HTR-8/SVneo (cell line): ENCODE data around the gene PSD2.
A peak's percentile ranks its signal among the peaks of the same experiment; 100 is the strongest.

Source experiments
- DNase-seq: peaks from one replicate; pipeline ENCODE4 v3.0.0; 2011; ENCODE audit warnings: low spot score, mixed read lengths; ENCODE audit not compliant: insufficient read length
- FAIRE-seq: peaks from 2 replicates; lab custom pipeline; 2011; peaks lifted over from hg19 to GRCh38; lab: Jason Lieb, UNC

PSD2 gene

GRCh38 chr5:139762615-139763170, 32.9 kb upstream of the PSD2 start:
- FAIRE-seq: no peak
- DNase-seq: no peak

DNA sequence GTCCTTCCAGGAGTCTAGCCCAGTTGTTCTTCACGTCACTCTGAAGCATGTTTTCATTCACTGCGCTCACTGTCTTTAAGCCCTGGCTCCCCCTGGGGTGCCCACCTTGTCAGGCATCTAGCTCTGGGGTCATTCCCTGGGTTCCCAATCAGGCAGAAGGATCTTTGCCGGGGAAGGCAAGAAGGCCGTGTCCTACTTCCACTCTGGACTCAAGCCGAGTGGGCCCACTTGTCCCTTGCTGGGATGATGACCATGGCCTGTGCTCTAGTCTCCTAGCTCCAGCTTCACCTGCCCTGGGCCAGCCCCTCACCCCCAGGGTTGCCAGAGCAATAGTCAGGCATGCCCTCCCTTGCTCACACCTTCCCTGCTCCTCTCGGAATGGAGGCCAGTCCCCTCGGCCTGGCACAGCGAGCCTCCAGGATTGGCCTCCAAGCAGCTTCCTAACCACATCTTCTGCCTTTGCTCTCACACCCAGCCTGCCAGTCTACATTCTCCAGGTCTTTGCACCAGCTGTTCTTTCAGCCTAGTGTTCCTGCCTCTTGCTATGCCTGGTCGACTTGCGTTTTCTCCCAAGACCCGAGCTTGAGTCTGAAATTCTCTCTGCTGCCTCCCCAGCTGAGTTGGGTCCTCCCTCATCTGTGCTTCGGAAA, 32.2 kb upstream of the PSD2 start:
- FAIRE-seq (no peak), DNase-seq (no peak)

GRCh38 chr5:139763930-139764791, 31.4 kb upstream of the PSD2 start:
- DNase-seq (no peak), FAIRE-seq (no peak)

GRCh38 chr5:139764886-139765408, 30.7 kb upstream of the PSD2 start:
- FAIRE-seq (no peak), DNase-seq (no peak)

DNA sequence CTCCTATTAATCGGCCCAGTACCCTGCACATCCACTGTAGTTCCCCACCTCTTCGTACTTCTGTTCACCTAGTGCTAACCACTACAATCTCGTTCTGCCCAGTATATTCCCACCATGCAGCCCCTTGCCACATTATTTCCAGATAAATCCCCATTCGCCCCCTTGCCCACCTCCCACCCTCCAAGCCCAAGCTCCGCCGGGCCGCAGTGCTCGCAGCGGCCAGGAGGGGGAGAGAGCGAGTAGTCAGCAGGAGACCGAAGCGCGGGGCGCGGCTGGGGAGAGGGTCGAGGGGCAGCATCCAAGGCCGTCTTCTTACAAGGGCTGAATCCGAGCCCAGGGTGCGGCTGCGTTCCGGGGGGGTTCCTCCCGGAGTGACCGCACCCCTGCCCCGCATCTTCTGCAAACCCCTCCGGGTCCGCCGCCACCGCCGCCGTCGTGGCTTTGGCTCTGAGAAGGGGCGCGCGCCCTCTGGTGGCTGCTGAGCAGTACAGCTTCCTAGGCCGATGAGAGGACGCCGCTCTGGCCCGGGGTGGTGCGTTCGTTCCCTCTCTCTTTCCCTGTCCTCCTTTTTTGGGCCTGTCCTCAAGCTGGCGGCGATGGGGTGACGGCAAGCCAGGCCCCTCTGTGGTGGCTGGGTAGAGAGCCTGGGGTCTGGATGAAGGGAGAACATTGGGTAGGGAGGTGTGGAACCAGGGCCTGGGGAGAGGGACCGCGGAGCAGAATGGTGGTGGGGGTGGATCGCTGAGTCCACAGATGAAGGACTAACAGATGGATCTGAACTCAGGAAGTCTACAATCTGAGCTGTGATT, 30.0 kb upstream of the PSD2 start:
- peak; percentile 83 for FAIRE-seq
- DNase-seq: peak; percentile 79

- no peak for FAIRE-seq
- DNase-seq: no peak
These were observed 27.6 kb upstream of the PSD2 start for GRCh38 chr5:139767960-139768359.

DNA sequence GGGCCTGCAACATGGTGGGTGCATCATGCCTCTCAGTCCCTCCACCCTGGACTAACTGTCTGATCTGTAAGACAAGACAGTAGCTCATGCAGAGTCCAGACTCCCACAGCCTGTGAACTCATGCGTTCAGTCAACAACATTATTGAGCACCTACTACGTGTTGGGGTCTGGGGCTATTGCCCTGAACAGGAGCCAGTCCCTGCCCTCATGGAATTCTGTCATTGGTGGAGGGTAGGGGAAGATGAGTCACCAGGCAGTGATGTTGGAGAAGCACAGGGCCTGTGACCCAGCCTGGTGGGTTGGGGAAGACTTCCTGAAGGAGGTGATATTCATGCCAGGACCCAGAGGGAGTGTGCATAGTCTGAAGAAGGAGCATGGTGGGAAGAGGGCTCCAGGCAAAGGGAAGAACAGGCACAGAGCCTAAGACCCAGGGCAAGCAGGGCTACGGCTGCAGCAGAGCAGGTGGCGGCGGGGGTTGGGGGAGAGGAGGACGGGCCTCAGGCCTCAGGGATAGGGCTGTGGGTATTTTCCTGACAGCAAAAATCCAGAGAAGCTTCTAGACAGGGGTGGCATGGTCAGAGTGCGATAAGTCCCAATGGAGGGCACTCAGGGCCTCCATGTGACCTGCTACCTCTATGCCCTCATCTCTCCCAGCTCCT, 26.7 kb upstream of the PSD2 start:
- no peak for DNase-seq
- no peak for FAIRE-seq

- FAIRE-seq (no peak), DNase-seq (no peak)
These were observed 26.1 kb upstream of the PSD2 start for GRCh38 chr5:139769477-139769876.

DNA sequence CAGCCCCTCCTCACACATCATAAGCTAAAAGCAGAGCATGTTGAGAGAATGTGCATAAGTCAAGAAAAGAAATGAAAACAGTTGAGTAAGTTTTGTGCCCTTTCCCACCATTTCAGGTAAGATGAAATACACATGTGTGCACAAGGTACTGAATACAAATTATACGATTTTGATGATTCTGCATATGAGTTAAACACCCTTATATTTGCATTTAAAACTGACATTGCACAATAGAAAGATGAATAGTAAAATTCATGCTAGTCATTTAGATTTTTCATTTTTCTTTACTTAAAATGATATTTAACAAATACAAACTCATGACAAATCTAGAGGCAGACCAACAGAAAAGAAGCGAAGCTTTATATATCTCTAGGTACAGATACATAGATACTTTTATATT, 24.9 kb upstream of the PSD2 start:
- DNase-seq (no peak), FAIRE-seq (no peak)

DNA sequence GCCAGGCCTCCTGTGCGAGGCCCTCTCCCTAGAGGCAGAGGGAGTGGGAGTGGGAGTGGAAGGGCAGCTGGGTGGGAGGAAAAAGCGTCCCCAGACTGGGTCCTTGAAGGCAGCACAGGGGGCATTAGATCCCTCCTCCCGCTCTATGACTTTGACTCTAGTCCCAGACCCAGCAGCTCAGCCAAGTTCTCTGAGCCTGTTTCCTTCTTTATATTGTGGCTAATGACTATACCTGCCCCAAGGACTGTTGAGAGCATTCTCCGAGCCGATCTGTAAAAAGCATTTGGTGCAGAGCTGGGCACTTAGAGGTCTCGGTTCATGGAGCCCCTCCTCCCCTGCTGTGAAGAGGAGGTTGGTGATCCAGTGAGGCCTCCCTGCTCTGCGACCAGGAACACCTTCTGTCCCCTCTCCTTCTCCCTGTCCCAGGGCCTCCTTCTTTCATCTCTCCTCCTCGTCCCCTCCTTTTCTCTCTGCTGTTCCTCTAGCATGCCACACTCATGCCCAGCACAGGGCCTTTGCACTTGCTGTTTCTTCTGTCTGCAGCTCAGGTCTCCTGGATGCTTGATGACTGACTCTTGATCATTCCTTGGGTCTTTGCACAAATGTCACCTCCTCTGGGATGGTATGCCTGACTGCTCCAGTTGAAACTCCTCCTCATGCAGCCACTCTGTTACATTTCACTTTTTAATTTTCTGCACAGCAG, 23.4 kb upstream of the PSD2 start:
- no peak for FAIRE-seq
- no peak for DNase-seq

- no peak for FAIRE-seq
- DNase-seq: no peak
These were observed 22.5 kb upstream of the PSD2 start for GRCh38 chr5:139772927-139773690.

DNA sequence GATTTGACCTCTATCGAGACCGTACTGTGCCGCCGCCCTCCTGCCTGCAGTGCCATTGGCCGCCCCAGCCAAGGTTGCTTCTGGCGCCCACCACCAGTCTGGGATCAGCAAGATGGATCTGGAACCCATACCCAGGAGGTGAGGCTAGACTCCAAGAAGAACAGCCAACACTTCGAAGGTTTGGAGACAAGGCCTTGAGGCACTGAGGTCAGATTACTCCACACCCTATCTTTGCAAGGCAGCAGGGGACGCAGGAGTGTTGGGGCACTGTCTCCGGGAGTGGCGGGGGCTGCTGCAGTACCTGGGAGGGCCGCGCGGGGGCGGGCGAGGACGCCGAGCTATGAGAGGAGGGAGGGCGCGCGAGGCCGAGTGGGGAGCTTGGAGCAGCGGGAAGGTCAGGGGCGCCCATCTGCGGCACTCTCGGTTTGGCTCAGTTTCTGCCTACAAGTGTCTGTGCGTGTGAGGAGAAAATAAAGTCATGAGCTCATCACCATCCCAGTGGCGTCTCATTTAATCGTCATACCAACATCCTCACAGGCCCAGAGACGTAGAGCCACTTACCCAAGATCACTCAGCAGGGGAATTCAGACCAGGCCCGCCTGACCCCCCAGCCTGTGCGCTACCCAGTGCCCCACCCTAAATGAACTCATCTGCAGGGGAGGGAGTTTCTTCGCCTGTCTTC, 20.5 kb upstream of the PSD2 start:
- FAIRE-seq (peak; percentile 65), DNase-seq (peak; percentile 68)

GRCh38 chr5:139775872-139776271, 19.7 kb upstream of the PSD2 start:
- no peak for DNase-seq

GRCh38 chr5:139776861-139777260, 18.7 kb upstream of the PSD2 start:
- DNase-seq (no peak), FAIRE-seq (no peak)

More at GRCh38 chr5:139775872-139776271, 19.7 kb upstream of the PSD2 start:
- FAIRE-seq: no peak

DNA sequence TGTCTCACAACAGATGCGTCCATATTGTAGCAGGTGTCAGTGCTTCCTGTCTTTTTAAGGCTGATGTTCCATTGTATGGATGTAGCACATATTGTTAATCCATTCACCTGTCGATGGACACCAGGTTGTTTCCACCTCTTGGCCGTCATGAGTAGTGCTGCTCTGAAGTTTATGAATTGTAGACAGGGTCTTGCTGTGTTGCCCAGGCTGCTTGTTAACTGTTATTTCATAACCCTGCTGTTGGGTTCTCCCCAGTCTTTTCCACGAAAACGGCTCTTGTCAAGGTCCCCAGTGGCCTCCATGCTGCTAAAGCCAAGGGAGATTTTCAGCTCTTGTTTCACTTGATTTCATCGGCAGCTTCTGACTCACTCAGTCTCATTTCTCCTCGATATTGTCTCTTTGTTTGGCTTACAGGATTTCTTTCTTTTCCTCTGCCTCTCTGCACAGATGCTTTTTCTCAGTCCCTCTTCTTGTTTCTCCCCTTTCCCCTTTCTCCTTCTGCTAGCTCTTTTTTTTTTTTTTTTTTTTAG, 12.1 kb upstream of the PSD2 start:
- DNase-seq (no peak), FAIRE-seq (no peak)

DNA sequence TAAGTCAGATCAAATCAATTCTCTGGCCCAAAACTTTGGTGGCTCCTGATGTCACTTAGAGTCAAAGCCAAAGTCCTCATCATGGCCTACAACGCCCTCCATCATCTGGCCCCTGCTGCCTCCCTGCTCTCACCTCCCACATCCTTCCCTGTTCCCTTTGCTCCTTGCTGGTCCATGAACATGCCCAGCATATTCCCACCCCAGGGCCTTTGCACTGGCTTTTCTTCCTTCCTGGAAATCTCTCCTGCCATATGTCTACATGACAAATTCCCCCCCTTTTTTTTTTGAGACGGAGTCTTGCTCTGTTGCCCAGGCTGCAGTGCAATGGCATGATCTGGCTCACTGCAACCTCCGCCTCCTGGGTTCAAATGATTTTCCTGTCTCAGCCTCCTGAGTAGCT, 11.1 kb upstream of the PSD2 start:
- FAIRE-seq: no peak
- DNase-seq: no peak

DNA sequence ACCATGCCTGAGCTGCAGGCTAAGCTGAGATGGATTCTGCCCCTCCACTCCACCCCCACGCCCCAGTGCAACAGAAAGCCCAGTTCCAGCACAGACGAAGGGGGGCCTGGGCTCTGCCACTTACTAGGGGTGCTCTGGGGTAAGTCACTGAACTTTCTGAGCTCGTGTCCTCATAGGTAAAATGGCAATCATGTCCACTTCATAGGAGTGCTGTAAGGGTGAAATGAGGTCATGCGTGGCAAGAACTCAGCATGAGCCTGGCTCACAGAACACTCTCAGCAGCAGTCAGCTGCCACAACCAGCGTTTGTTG, 8.4 kb upstream of the PSD2 start:
- no peak for FAIRE-seq
- DNase-seq: no peak
